ENCODE results near the gene AURKAIP1.

The AURKAIP1 gene

DNA sequence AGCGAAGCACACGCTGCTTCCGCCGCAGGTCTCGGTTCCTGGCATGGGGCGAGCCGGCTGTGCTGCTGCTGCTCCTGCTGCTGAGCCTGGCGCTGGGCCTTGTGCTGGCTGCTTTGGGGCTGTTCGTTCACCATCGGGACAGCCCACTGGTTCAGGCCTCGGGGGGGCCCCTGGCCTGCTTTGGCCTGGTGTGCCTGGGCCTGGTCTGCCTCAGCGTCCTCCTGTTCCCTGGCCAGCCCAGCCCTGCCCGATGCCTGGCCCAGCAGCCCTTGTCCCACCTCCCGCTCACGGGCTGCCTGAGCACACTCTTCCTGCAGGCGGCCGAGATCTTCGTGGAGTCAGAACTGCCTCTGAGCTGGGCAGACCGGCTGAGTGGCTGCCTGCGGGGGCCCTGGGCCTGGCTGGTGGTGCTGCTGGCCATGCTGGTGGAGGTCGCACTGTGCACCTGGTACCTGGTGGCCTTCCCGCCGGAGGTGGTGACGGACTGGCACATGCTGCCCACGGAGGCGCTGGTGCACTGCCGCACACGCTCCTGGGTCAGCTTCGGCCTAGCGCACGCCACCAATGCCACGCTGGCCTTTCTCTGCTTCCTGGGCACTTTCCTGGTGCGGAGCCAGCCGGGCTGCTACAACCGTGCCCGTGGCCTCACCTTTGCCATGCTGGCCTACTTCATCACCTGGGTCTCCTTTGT lies 41.3 kb downstream of the AURKAIP1 start:
- Histone ChIP-seq H4K8ac (ENCODE audit: low read depth, low read length) (no peak overlapping the region), H3K4me2 (ENCODE audit: low read length) (no peak overlapping the region), H3K4me1 (ENCODE audit: control insufficient read depth, low read depth, low read length) (no peaks in the 10 kb centered on the region), H3K79me2 (ENCODE audit: control insufficient read depth, insufficient read depth, low read length) (no peaks in the 10 kb centered on the region), H3K56ac (ENCODE audit: low read length) (no peak overlapping the region), H2BK5ac (ENCODE audit: low read length) (no peak overlapping the region), H3K27ac (ENCODE audit: low read depth, low read length) (no peak overlapping the region), H3K4me3 (ENCODE audit: low read length) (no peak overlapping the region), H2BK120ac (ENCODE audit: low read depth, low read length) (no peak overlapping the region), H3K79me1 (ENCODE audit: low read length) (no peaks in the 10 kb centered on the region), H4K5ac (ENCODE audit: low read length) (no peak overlapping the region), H2AK5ac (ENCODE audit: low read length) (no peak overlapping the region), H3K4ac (ENCODE audit: low read depth, low read length) (no peak overlapping the region), H3K18ac (ENCODE audit: low read length) (no peak overlapping the region), H3K9ac (ENCODE audit: low read length) (no peak overlapping the region), H3K23ac (ENCODE audit: low read length) (no peak overlapping the region), H3K36me3 (ENCODE audit: control insufficient read depth, insufficient read depth, low read length) (no peaks in the 10 kb centered on the region), H3K27me3 (ENCODE audit: insufficient read depth, low read length, poor library complexity) (no peaks in the 10 kb centered on the region), H2BK15ac (replicated peaks; ENCODE audit: low read depth) (no peak overlapping the region)
- no peak for DNase-seq
- WGBS (ENCODE audit: extremely low coverage, insufficient coverage, low lambda C conversion rate) = no CpG with 5 or more reads among the region's 36 CpGs

DNA sequence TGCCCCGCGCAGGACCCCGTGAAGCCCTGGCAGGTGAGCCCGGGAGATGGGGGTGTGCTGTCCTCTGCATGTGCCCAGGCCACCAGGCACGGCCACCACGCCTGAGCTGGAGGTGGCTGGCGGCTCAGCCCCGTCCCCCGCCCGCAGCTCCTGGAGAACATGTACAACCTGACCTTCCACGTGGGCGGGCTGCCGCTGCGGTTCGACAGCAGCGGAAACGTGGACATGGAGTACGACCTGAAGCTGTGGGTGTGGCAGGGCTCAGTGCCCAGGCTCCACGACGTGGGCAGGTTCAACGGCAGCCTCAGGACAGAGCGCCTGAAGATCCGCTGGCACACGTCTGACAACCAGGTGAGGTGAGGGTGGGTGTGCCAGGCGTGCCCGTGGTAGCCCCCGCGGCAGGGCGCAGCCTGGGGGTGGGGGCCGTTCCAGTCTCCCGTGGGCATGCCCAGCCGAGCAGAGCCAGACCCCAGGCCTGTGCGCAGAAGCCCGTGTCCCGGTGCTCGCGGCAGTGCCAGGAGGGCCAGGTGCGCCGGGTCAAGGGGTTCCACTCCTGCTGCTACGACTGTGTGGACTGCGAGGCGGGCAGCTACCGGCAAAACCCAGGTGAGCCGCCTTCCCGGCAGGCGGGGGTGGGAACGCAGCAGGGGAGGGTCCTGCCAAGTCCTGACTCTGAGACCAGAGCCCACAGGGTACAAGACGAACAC lies 42.1 kb downstream of the AURKAIP1 start:
- H3K4me3 ChIP-seq (ENCODE audit: low read length) = no peak overlapping the region
- WGBS (ENCODE audit: extremely low coverage, insufficient coverage, low lambda C conversion rate) = no CpG with 5 or more reads among the region's 48 CpGs

DNA sequence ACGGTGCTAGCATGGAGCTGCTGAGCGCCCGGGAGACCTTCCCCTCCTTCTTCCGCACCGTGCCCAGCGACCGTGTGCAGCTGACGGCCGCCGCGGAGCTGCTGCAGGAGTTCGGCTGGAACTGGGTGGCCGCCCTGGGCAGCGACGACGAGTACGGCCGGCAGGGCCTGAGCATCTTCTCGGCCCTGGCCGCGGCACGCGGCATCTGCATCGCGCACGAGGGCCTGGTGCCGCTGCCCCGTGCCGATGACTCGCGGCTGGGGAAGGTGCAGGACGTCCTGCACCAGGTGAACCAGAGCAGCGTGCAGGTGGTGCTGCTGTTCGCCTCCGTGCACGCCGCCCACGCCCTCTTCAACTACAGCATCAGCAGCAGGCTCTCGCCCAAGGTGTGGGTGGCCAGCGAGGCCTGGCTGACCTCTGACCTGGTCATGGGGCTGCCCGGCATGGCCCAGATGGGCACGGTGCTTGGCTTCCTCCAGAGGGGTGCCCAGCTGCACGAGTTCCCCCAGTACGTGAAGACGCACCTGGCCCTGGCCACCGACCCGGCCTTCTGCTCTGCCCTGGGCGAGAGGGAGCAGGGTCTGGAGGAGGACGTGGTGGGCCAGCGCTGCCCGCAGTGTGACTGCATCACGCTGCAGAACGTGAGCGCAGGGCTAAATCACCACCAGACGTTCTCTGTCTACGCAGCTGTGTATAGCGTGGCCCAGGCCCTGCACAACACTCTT lies 42.8 kb downstream of the AURKAIP1 start:
- no peaks in the 10 kb centered on the region for H3K79me2 ChIP-seq (ENCODE audit: control insufficient read depth, insufficient read depth, low read length)
- H2AK5ac ChIP-seq (ENCODE audit: low read length) = no peak overlapping the region
- no peak overlapping the region for H3K27ac ChIP-seq (ENCODE audit: low read depth, low read length)
- H3K56ac ChIP-seq (ENCODE audit: low read length) = no peak overlapping the region
- H2BK120ac ChIP-seq (ENCODE audit: low read depth, low read length) = no peak overlapping the region
- H3K79me1 ChIP-seq (ENCODE audit: low read length) = no peaks in the 10 kb centered on the region
- H3K4me3 ChIP-seq (ENCODE audit: low read length) = no peak overlapping the region
- H3K4ac ChIP-seq (ENCODE audit: low read depth, low read length) = no peak overlapping the region
- H3K4me2 ChIP-seq (ENCODE audit: low read length) = no peak overlapping the region
- no peak overlapping the region for H3K9ac ChIP-seq (ENCODE audit: low read length)
- no peak overlapping the region for H4K5ac ChIP-seq (ENCODE audit: low read length)
- no peaks in the 10 kb centered on the region for H3K4me1 ChIP-seq (ENCODE audit: control insufficient read depth, low read depth, low read length)
- no peak overlapping the region for H4K8ac ChIP-seq (ENCODE audit: low read depth, low read length)
- no CpG with 5 or more reads among the region's 57 CpGs for WGBS (ENCODE audit: extremely low coverage, insufficient coverage, low lambda C conversion rate)
- H2BK5ac ChIP-seq (ENCODE audit: low read length) = no peak overlapping the region
- H3K23ac ChIP-seq (ENCODE audit: low read length) = no peak overlapping the region
- no peak overlapping the region for H2BK15ac ChIP-seq (replicated peaks; ENCODE audit: low read depth)
- H3K18ac ChIP-seq (ENCODE audit: low read length) = no peak overlapping the region
- no peak for DNase-seq
- H3K36me3 ChIP-seq (ENCODE audit: control insufficient read depth, insufficient read depth, low read length) = no peaks in the 10 kb centered on the region
- no peaks in the 10 kb centered on the region for H3K27me3 ChIP-seq (ENCODE audit: insufficient read depth, low read length, poor library complexity)

More for the DNA sequence above, 42.1 kb downstream of the AURKAIP1 start:
- no peak overlapping the region for H4K5ac ChIP-seq (ENCODE audit: low read length)
- H3K4me1 ChIP-seq (ENCODE audit: control insufficient read depth, low read depth, low read length) = no peaks in the 10 kb centered on the region
- no peak overlapping the region for H3K23ac ChIP-seq (ENCODE audit: low read length)
- H3K4ac ChIP-seq (ENCODE audit: low read depth, low read length) = no peak overlapping the region
- DNase-seq = no peak
- no peaks in the 10 kb centered on the region for H3K79me1 ChIP-seq (ENCODE audit: low read length)
- no peaks in the 10 kb centered on the region for H3K27me3 ChIP-seq (ENCODE audit: insufficient read depth, low read length, poor library complexity)
- no peak overlapping the region for H3K18ac ChIP-seq (ENCODE audit: low read length)
- H3K56ac ChIP-seq (ENCODE audit: low read length) = no peak overlapping the region
- no peak overlapping the region for H3K9ac ChIP-seq (ENCODE audit: low read length)
- no peak overlapping the region for H2AK5ac ChIP-seq (ENCODE audit: low read length)
- H2BK5ac ChIP-seq (ENCODE audit: low read length) = no peak overlapping the region
- no peak overlapping the region for H2BK120ac ChIP-seq (ENCODE audit: low read depth, low read length)
- no peaks in the 10 kb centered on the region for H3K79me2 ChIP-seq (ENCODE audit: control insufficient read depth, insufficient read depth, low read length)
- no peak overlapping the region for H2BK15ac ChIP-seq (replicated peaks; ENCODE audit: low read depth)
- H3K4me2 ChIP-seq (ENCODE audit: low read length) = no peak overlapping the region
- no peak overlapping the region for H4K8ac ChIP-seq (ENCODE audit: low read depth, low read length)
- no peaks in the 10 kb centered on the region for H3K36me3 ChIP-seq (ENCODE audit: control insufficient read depth, insufficient read depth, low read length)
- no peak overlapping the region for H3K27ac ChIP-seq (ENCODE audit: low read depth, low read length)

DNA sequence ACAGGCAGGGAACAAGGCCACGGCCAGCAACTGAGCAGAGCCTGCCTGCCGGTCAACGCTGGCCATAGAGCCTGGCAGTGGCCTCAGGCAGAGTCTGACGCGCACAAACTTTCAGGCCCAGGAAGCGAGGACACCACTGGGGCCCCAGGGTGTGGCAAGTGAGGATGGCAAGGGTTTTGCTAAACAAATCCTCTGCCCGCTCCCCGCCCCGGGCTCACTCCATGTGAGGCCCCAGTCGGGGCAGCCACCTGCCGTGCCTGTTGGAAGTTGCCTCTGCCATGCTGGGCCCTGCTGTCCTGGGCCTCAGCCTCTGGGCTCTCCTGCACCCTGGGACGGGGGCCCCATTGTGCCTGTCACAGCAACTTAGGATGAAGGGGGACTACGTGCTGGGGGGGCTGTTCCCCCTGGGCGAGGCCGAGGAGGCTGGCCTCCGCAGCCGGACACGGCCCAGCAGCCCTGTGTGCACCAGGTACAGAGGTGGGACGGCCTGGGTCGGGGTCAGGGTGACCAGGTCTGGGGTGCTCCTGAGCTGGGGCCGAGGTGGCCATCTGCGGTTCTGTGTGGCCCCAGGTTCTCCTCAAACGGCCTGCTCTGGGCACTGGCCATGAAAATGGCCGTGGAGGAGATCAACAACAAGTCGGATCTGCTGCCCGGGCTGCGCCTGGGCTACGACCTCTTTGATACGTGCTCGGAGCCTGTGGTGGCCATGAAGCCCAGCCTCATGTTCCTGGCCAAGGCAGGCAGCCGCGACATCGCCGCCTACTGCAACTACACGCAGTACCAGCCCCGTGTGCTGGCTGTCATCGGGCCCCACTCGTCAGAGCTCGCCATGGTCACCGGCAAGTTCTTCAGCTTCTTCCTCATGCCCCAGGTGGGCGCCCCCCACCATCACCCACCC lies 43.7 kb downstream of the AURKAIP1 start, which contains the start of gene TAS1R3:
TSS of gene TAS1R3 (plus strand) at position 213 of the 898 bp plus-strand sequence. CDS start at position 279, 66 bp downstream.
- WGBS (ENCODE audit: extremely low coverage, insufficient coverage, low lambda C conversion rate) = no CpG with 5 or more reads among the region's 41 CpGs
- H2BK5ac ChIP-seq (ENCODE audit: low read length) = no peak within 1 kb of the TSS
- H3K27ac ChIP-seq (ENCODE audit: low read depth, low read length) = no peak within 1 kb of the TSS

DNA sequence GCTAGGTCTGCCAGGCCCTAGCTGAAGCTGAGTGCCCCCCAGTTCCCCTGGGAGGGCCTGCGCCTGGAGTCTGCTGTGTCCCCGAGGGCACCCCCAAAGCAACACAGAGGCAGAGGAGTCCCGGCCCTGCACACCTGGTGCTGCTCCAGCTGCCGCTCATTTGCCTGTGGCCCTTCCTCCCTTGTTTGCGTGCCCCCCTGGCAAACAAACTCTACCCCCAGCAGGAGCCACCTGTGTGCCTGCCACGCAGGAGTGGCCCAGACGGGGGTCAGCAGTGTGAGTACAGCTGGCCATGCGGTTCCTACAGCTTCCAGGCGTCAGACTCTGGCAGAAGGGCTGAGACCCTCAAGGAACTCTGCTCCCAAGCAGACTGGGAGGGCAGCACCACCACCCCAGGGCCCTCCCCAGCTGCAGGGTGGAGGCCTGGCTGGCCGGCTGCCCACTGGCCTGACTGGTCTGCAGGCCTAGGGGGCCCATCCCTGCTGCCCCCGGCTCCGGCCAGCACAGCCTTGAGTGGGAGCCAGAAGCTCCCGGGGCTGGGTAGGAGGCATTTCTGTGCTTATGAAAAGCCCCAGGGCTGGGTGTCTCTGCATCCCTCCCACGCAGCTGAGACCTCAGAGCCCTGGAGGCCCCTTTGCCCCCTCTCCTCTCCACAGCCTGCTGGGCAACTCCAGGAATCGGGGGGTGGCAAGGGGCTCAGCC lies 44.5 kb downstream of the AURKAIP1 start:
- H3K36me3 ChIP-seq (ENCODE audit: control insufficient read depth, insufficient read depth, low read length) = no peaks in the 10 kb centered on the region
- no peak overlapping the region for H3K56ac ChIP-seq (ENCODE audit: low read length)
- H3K27me3 ChIP-seq (ENCODE audit: insufficient read depth, low read length, poor library complexity) = no peaks in the 10 kb centered on the region
- H3K4me2 ChIP-seq (ENCODE audit: low read length) = no peak overlapping the region
- no peak for DNase-seq
- peaks cover 4% of the 10 kb centered on the region for H3K79me1 ChIP-seq (ENCODE audit: low read length)
- no peak overlapping the region for H3K9ac ChIP-seq (ENCODE audit: low read length)
- H3K4me3 ChIP-seq (ENCODE audit: low read length) = no peak overlapping the region
- H3K23ac ChIP-seq (ENCODE audit: low read length) = peak overlapping the region; percentile 45
- no peak overlapping the region for H2BK15ac ChIP-seq (replicated peaks; ENCODE audit: low read depth)
- H4K5ac ChIP-seq (ENCODE audit: low read length) = no peak overlapping the region
- H2BK120ac ChIP-seq (ENCODE audit: low read depth, low read length) = no peak overlapping the region
- no peak overlapping the region for H4K8ac ChIP-seq (ENCODE audit: low read depth, low read length)
- no peak overlapping the region for H2BK5ac ChIP-seq (ENCODE audit: low read length)
- no peak overlapping the region for H3K27ac ChIP-seq (ENCODE audit: low read depth, low read length)
- H3K18ac ChIP-seq (ENCODE audit: low read length) = no peak overlapping the region
- no peak overlapping the region for H3K4ac ChIP-seq (ENCODE audit: low read depth, low read length)
- H3K4me1 ChIP-seq (ENCODE audit: control insufficient read depth, low read depth, low read length) = no peaks in the 10 kb centered on the region
- peaks cover 2% of the 10 kb centered on the region for H3K79me2 ChIP-seq (ENCODE audit: control insufficient read depth, insufficient read depth, low read length)
- no CpG with 5 or more reads among the region's 15 CpGs for WGBS (ENCODE audit: extremely low coverage, insufficient coverage, low lambda C conversion rate)
- no peak overlapping the region for H2AK5ac ChIP-seq (ENCODE audit: low read length)

More for the DNA sequence above, 43.7 kb downstream of the AURKAIP1 start, which contains the start of gene TAS1R3:
- Histone ChIP-seq H3K4me1 (ENCODE audit: control insufficient read depth, low read depth, low read length) (no peaks in the 10 kb centered on the region), H3K56ac (ENCODE audit: low read length) (no peak within 1 kb of the TSS), H3K23ac (ENCODE audit: low read length) (peak within 1 kb of the TSS; percentile 45), H3K79me2 (ENCODE audit: control insufficient read depth, insufficient read depth, low read length) (no peaks in the 10 kb centered on the region), H4K8ac (ENCODE audit: low read depth, low read length) (no peak within 1 kb of the TSS), H3K4me2 (ENCODE audit: low read length) (no peak within 1 kb of the TSS), H3K9ac (ENCODE audit: low read length) (no peak within 1 kb of the TSS), H3K27me3 (ENCODE audit: insufficient read depth, low read length, poor library complexity) (no peaks in the 10 kb centered on the region), H2BK120ac (ENCODE audit: low read depth, low read length) (no peak within 1 kb of the TSS), H2BK15ac (replicated peaks; ENCODE audit: low read depth) (no peak within 1 kb of the TSS), H4K5ac (ENCODE audit: low read length) (no peak within 1 kb of the TSS), H3K18ac (ENCODE audit: low read length) (no peak within 1 kb of the TSS), H3K36me3 (ENCODE audit: control insufficient read depth, insufficient read depth, low read length) (no peaks in the 10 kb centered on the region), H3K79me1 (ENCODE audit: low read length) (no peaks in the 10 kb centered on the region), H2AK5ac (ENCODE audit: low read length) (no peak within 1 kb of the TSS), H3K4ac (ENCODE audit: low read depth, low read length) (no peak within 1 kb of the TSS), H3K4me3 (ENCODE audit: low read length) (no peak within 1 kb of the TSS)
- DNase-seq = no peak
